NCI-H1417 treated with DMSO at 0.1 percent for 48 hours (cell line): Measurements from ENCODE around the gene ALG8.
"Not testable (repeated sequence)": the region's sequence is repeated elsewhere in the genome, so short reads cannot be mapped to it uniquely, and the experiment has no call there.

Experiments
- DNase-seq: peaks from one replicate; lab custom pipeline; 2025; lab: John Stamatoyannopoulos, UW

The ALG8 gene

GRCh38 chr11:78100676-78101472 is 38.6 kb downstream of the ALG8 start:
- DNase-seq, result no peak

- DNase-seq, result no peak
Measured at GRCh38 chr11:78100261-78100660, 39.2 kb downstream of the ALG8 start.

- DNase-seq, result no peak
Measured at GRCh38 chr11:78099666-78100065, 39.8 kb downstream of the ALG8 start.

GRCh38 chr11:78097666-78098385 is 41.6 kb downstream of the ALG8 start:
- DNase-seq, result no peak

GRCh38 chr11:78094250-78094649 is 45.2 kb downstream of the ALG8 start:
- DNase-seq, result no peak

- DNase-seq, result not testable (repeated sequence)
Measured at GRCh38 chr11:78086521-78087074, 52.8 kb downstream of the ALG8 start.

GRCh38 chr11:78085972-78086371 is 53.5 kb downstream of the ALG8 start:
- no peak for DNase-seq

- DNase-seq, result not testable (repeated sequence)
Measured at GRCh38 chr11:78084506-78084905, 54.9 kb downstream of the ALG8 start.

- DNase-seq, result no peak
Measured at GRCh38 chr11:78083021-78083420, 56.4 kb downstream of the ALG8 start.

GRCh38 chr11:78082146-78082545 is 57.3 kb downstream of the ALG8 start:
- DNase-seq, result no peak

GRCh38 chr11:78081583-78081982 is 57.8 kb downstream of the ALG8 start:
- DNase-seq, result no peak

GRCh38 chr11:78080818-78081495 is 58.5 kb downstream of the ALG8 start:
- DNase-seq, result no peak

GRCh38 chr11:78080084-78080817 is 59.2 kb downstream of the ALG8 start:
- DNase-seq, result no peak

GRCh38 chr11:78079232-78080083 is 60.0 kb downstream of the ALG8 start, which contains the start of gene NDUFC2:
NDUFC2 (minus strand) TSS chr11:78079862; CDS start chr11:78079744, 118 bp downstream.
- DNase-seq, result peak; percentile 40

GRCh38 chr11:78078218-78079167 is 60.9 kb downstream of the ALG8 start:
- DNase-seq, result no peak

- DNase-seq, result not testable (repeated sequence)
Measured at GRCh38 chr11:78077592-78077991, 61.8 kb downstream of the ALG8 start.

- no peak for DNase-seq
Measured at GRCh38 chr11:78076733-78077403, 62.6 kb downstream of the ALG8 start.

- DNase-seq, result peak; percentile 8
Measured at GRCh38 chr11:78074756-78075155, 64.7 kb downstream of the ALG8 start.

GRCh38 chr11:78072455-78072854 is 67.0 kb downstream of the ALG8 start:
- no peak for DNase-seq
